Activated naive CD4-positive, alpha-beta T cell treated with anti-CD3 and anti-CD28 coated beads, Interleukin-2, amount 50 U/mL, for 72 hours (primary cell): Measurements from ENCODE around the gene RGS19. TPM values are rescaled to one million over a fixed set of nuclear protein-coding genes. Genes with fewer than 3 reads are reported as not detected.

Experiments
- ATAC-seq, 2 donors: fragments of 150-1000 bp; cut with Tn5 transposase; 2 replicates each; pipeline ENCODE4 v1.10.0; 2021; ENCODE audit warnings: mild to moderate bottlenecking in 2 of 2, moderate library complexity in 2 of 2
- DNase-seq, 2 donors: peaks; one replicate each; pipeline ENCODE4 v3.0.0; 2021 to 2022; ENCODE audit warnings: low spot score in 2 of 2
- H3K27ac Mint-ChIP-seq, 2 donors: one replicate each; pipeline ENCODE4 v1.8.0; 2022; ENCODE audit warnings: mild to moderate bottlenecking in 2 of 2, mixed read lengths in 2 of 2
- H3K36me3 Mint-ChIP-seq, 2 donors: one replicate each; pipeline ENCODE4 v1.8.0; 2022; ENCODE audit warnings: mixed read lengths in 2 of 2
- H3K9me3 Mint-ChIP-seq, 2 donors: one replicate each; pipeline ENCODE4 v1.8.0; 2022; ENCODE audit warnings: mixed read lengths in 2 of 2
- total RNA-seq, 2 donors: library from RNA; stranded (reverse); gene quantifications; one replicate each; pipeline ENCODE4 v1.2.3, GENCODE V29; 2022

The RGS19 gene
- total RNA-seq, 2 donors from 2014 or later = 21.5 to 47.8 TPM

GRCh38 chr20:64084685-64085152 lies 5.4 kb upstream of the RGS19 start:
- ATAC-seq (no peak), DNase-seq (no peak)
- Mint-ChIP-seq H3K27ac (no peak overlapping the region), H3K9me3 (no peaks in the 10 kb centered on the region), H3K36me3 (no peaks in the 10 kb centered on the region)

GRCh38 chr20:64083804-64084684 lies 4.7 kb upstream of the RGS19 start, which contains the start of gene LKAAEAR1:
LKAAEAR1 (minus strand) TSS chr20:64084398; CDS start chr20:64084219, 179 bp downstream.
- no peak for ATAC-seq
- peaks cover 3% of the 10 kb centered on the region in 2 donors for H3K36me3 Mint-ChIP-seq

GRCh38 chr20:64083378-64083803 lies 4.1 kb upstream of the RGS19 start:
- H3K36me3 Mint-ChIP-seq = peaks cover 5 to 7% of the 10 kb centered on the region in 2 donors
- ATAC-seq = peak; percentile 55 to 61
- H3K27ac Mint-ChIP-seq = no peak overlapping the region

More at GRCh38 chr20:64083804-64084684, 4.7 kb upstream of the RGS19 start, which contains the start of gene LKAAEAR1:
- no peaks in the 10 kb centered on the region for H3K9me3 Mint-ChIP-seq
- H3K27ac Mint-ChIP-seq = no peak within 1 kb of the TSS
- DNase-seq = no peak

GRCh38 chr20:64082820-64083377 lies 3.6 kb upstream of the RGS19 start:
- no peaks in the 10 kb centered on the region for H3K9me3 Mint-ChIP-seq
- no peak for ATAC-seq
- H3K27ac Mint-ChIP-seq = no peak overlapping the region
- DNase-seq = no peak
- H3K36me3 Mint-ChIP-seq = peaks cover 5 to 7% of the 10 kb centered on the region in 2 donors

More at GRCh38 chr20:64083378-64083803, 4.1 kb upstream of the RGS19 start:
- DNase-seq = peak in 1 of 2 donors; percentile 74
- no peaks in the 10 kb centered on the region for H3K9me3 Mint-ChIP-seq

- no peak for ATAC-seq
- H3K36me3 Mint-ChIP-seq = peaks cover 5 to 7% of the 10 kb centered on the region in 2 donors
- no peaks in the 10 kb centered on the region for H3K9me3 Mint-ChIP-seq
- no peak for DNase-seq
- H3K27ac Mint-ChIP-seq = no peak overlapping the region
These were observed 2.9 kb upstream of the RGS19 start for GRCh38 chr20:64082126-64082731.

- H3K9me3 Mint-ChIP-seq = no peaks in the 10 kb centered on the region
- H3K36me3 Mint-ChIP-seq = peaks cover 5 to 7% of the 10 kb centered on the region in 2 donors
These were observed 2.3 kb upstream of the RGS19 start for GRCh38 chr20:64081624-64081964.

GRCh38 chr20:64080813-64081623 lies 1.7 kb upstream of the RGS19 start:
- H3K9me3 Mint-ChIP-seq = no peaks in the 10 kb centered on the region
- ATAC-seq (no peak), DNase-seq (no peak)
- H3K27ac Mint-ChIP-seq = no peak overlapping the region
- peaks cover 5 to 7% of the 10 kb centered on the region in 2 donors for H3K36me3 Mint-ChIP-seq

More at GRCh38 chr20:64081624-64081964, 2.3 kb upstream of the RGS19 start:
- no peak for DNase-seq
- no peak for ATAC-seq
- no peak overlapping the region for H3K27ac Mint-ChIP-seq

- Mint-ChIP-seq H3K27ac (peak within 1 kb of the TSS; percentile 74 to 90), H3K36me3 (peaks cover 5 to 7% of the 10 kb centered on the region in 2 donors), H3K9me3 (no peaks in the 10 kb centered on the region)
- DNase-seq (no peak), ATAC-seq (peak in 1 of 2 donors; percentile 6)
These were observed 895 bp upstream of the RGS19 start, which contains the start of gene OPRL1 for GRCh38 chr20:64080013-64080812. OPRL1 (plus strand) TSS chr20:64080082; CDS start chr20:64092721, 12,639 bp downstream.

GRCh38 chr20:64078934-64079272 lies 415 bp downstream of the RGS19 start:
- Mint-ChIP-seq H3K27ac (peak overlapping the region; percentile 74 to 90), H3K36me3 (peaks cover 5 to 7% of the 10 kb centered on the region in 2 donors), H3K9me3 (no peaks in the 10 kb centered on the region)
- ATAC-seq = no peak
- DNase-seq = no peak

- DNase-seq = no peak
- peak; percentile 34 to 44 for ATAC-seq
- H3K27ac Mint-ChIP-seq = peak overlapping the region; percentile 84 to 90
- H3K36me3 Mint-ChIP-seq = peaks cover 5 to 7% of the 10 kb centered on the region in 2 donors
- no peaks in the 10 kb centered on the region for H3K9me3 Mint-ChIP-seq
These were observed 1.3 kb downstream of the RGS19 start for GRCh38 chr20:64077876-64078551.

- peaks cover 5 to 7% of the 10 kb centered on the region in 2 donors for H3K36me3 Mint-ChIP-seq
- ATAC-seq = no peak
- no peak for DNase-seq
- no peaks in the 10 kb centered on the region for H3K9me3 Mint-ChIP-seq
- H3K27ac Mint-ChIP-seq = peak overlapping the region; percentile 84 to 90
These were observed 1.8 kb downstream of the RGS19 start for GRCh38 chr20:64077541-64077875.

- peaks cover 5 to 7% of the 10 kb centered on the region in 2 donors for H3K36me3 Mint-ChIP-seq
- H3K9me3 Mint-ChIP-seq = no peaks in the 10 kb centered on the region
- peak; percentile 14 to 18 for ATAC-seq
- peak overlapping the region; percentile 90 for H3K27ac Mint-ChIP-seq
- DNase-seq = no peak
These were observed 2.2 kb downstream of the RGS19 start for GRCh38 chr20:64077094-64077493.

- Mint-ChIP-seq H3K27ac (peak overlapping the region in 1 of 2 donors; percentile 90), H3K9me3 (no peaks in the 10 kb centered on the region), H3K36me3 (peaks cover 5 to 7% of the 10 kb centered on the region in 2 donors)
- ATAC-seq (no peak), DNase-seq (no peak)
These were observed 3.0 kb downstream of the RGS19 start for GRCh38 chr20:64076061-64076997.

GRCh38 chr20:64075556-64075955 lies 3.8 kb downstream of the RGS19 start:
- H3K27ac Mint-ChIP-seq = peak overlapping the region in 1 of 2 donors; percentile 90
- H3K36me3 Mint-ChIP-seq = peaks cover 5 to 7% of the 10 kb centered on the region in 2 donors
- ATAC-seq = no peak
- H3K9me3 Mint-ChIP-seq = no peaks in the 10 kb centered on the region
- DNase-seq = no peak
